ENCODE measurements around the gene SHANK1. TPM values are rescaled to one million over a fixed set of nuclear protein-coding genes. Genes with fewer than 3 reads are reported as not detected.

Gene SHANK1
- total and polyA plus RNA-seq, 2 donors (not counting 3 experiments of a cell fraction or from before 2014, with no cell fraction given), result 0.66 to 1.9 TPM

DNA sequence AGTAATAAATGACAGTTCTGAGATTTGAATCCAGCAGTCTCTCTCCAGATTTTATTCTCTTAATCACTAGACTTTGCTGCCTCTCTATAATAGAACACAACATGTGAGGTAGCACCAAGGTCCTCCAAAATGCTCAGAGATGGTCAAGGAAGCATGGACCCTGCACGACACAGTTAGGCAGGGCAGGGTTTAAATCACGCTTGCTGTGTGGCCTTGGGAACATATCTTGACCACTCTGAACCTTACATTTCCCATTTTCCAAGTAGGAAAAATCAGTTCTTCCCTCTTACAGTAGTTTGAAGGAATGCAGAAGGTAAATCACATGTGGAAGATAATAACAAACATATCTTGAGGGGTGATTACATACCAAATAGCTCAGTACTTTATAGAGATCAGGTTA is 86.2 kb downstream of the SHANK1 start:
- no TSS peak for BruUV-seq (replicated peaks)
- no peaks in the 10 kb centered on the region for H3K9me1 ChIP-seq (replicated peaks; ENCODE audit: control insufficient read depth, extremely low read depth, insufficient read depth, low read length)
- TF ChIP-seq JUN (IDR thresholded peaks at IDR 0.05; ENCODE audit: borderline replicate concordance, insufficient read depth, insufficient read length, low read depth) (no peak), FOS (IDR thresholded peaks at IDR 0.05; ENCODE audit: borderline replicate concordance, insufficient read depth, low read length) (no peak), MYC (IDR thresholded peaks at IDR 0.05; ENCODE audit: low read depth, low read length) (no peak), POLR2A (IDR thresholded peaks at IDR 0.05; ENCODE audit: low read depth, low read length) (no peak), GATA2 (IDR thresholded peaks at IDR 0.05; ENCODE audit: insufficient read depth, insufficient read length, low read depth, low read length) (no peak), POLR2AphosphoS5 (IDR thresholded peaks at IDR 0.05; ENCODE audit: insufficient read depth, low read depth, low read length) (no peak), EZH2 (IDR thresholded peaks at IDR 0.05; ENCODE audit: borderline replicate concordance, low read depth, low read length, severe bottlenecking) (no peak)
- TF ChIP-seq, protein P1, sequence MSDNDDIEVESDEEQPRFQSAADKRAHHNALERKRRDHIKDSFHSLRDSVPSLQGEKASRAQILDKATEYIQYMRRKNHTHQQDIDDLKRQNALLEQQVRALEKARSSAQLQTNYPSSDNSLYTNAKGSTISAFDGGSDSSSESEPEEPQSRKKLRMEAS (IDR thresholded peaks at IDR 0.05; ENCODE audit: insufficient read depth, insufficient read length), result no peak
- TF ChIP-seq, protein P2, sequence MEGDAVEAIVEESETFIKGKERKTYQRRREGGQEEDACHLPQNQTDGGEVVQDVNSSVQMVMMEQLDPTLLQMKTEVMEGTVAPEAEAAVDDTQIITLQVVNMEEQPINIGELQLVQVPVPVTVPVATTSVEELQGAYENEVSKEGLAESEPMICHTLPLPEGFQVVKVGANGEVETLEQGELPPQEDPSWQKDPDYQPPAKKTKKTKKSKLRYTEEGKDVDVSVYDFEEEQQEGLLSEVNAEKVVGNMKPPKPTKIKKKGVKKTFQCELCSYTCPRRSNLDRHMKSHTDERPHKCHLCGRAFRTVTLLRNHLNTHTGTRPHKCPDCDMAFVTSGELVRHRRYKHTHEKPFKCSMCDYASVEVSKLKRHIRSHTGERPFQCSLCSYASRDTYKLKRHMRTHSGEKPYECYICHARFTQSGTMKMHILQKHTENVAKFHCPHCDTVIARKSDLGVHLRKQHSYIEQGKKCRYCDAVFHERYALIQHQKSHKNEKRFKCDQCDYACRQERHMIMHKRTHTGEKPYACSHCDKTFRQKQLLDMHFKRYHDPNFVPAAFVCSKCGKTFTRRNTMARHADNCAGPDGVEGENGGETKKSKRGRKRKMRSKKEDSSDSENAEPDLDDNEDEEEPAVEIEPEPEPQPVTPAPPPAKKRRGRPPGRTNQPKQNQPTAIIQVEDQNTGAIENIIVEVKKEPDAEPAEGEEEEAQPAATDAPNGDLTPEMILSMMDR (IDR thresholded peaks at IDR 0.05; ENCODE audit: extremely low read depth in 1 of 2, insufficient read depth in 1 of 2, low read depth in 1 of 2, low read length in 2 of 2), result no peak
- H3K36me3 ChIP-seq (ENCODE audit: control insufficient read depth in 2 of 2, extremely low read depth in 1 of 2, insufficient read depth in 2 of 2, low read length in 2 of 2), result no peaks in the 10 kb centered on the region
- POLR2A ChIA-PET, result no interaction called here
- H3K4me1 ChIP-seq (ENCODE audit: control insufficient read depth, extremely low read depth, insufficient read depth, low read length), result no peaks in the 10 kb centered on the region
- no peaks in the 10 kb centered on the region for H3K9me3 ChIP-seq (replicated peaks; ENCODE audit: control insufficient read depth, insufficient read depth, low read length)
- no peak overlapping the region for H3K4me2 ChIP-seq (ENCODE audit: insufficient read depth, low read length)
- peaks cover 3 to 8% of the 10 kb centered on the region in 2 experiments for H3K27me3 ChIP-seq (ENCODE audit: control insufficient read depth in 2 of 2, insufficient read depth in 2 of 2, low read length in 2 of 2)
- no peak overlapping the region for H3K4me3 ChIP-seq (replicated peaks in 1 of 3; ENCODE audit: insufficient read depth in 1 of 3, low read depth in 1 of 3, low read length in 3 of 3)
- H3K27ac ChIP-seq (ENCODE audit: insufficient read depth, low read depth, low read length), result no peak overlapping the region
- no peak for FAIRE-seq
- CTCF ChIA-PET, result no interaction called here
- no peak overlapping the region for H2AFZ ChIP-seq (ENCODE audit: low read depth, low read length)
- no peak for DNase-seq (ENCODE audit: low read depth, low spot score)
- no peak overlapping the region for H3K9ac ChIP-seq (replicated peaks; ENCODE audit: extremely low read depth, insufficient read depth, low read length)
- intact Hi-C loops (cut with micrococcal nuclease), result no loop called here
- no peaks in the 10 kb centered on the region for H4K20me1 ChIP-seq (replicated peaks; ENCODE audit: control insufficient read depth, extremely low read depth, insufficient read depth, low read length)
- dilution Hi-C loops (cut with MboI; ENCODE audit: extremely low pct_ligation_motif_present, low sequenced_read_pairs), result no loop called here
- H3K79me2 ChIP-seq (ENCODE audit: control insufficient read depth, insufficient read depth, low read length), result no peaks in the 10 kb centered on the region

Data from endothelial cell of umbilical vein (primary cell).